HG03159 (cell line): ENCODE data around the gene ZNF277.

Source experiments
- ATAC-seq: cut with Tn5 transposase; IDR thresholded peaks from one replicate; pipeline ENCODE4 v1.9.1; 2021; ENCODE audit warnings: mild to moderate bottlenecking, moderate library complexity; ENCODE audit not compliant: unreplicated experiment

Gene ZNF277

GRCh38 chr7:112338786-112339185, 132.3 kb downstream of the ZNF277 start:
- ATAC-seq = no peak

GRCh38 chr7:112341464-112341863, 135.0 kb downstream of the ZNF277 start:
- no peak for ATAC-seq

GRCh38 chr7:112346381-112347060, 140.0 kb downstream of the ZNF277 start:
- ATAC-seq = no peak

DNA sequence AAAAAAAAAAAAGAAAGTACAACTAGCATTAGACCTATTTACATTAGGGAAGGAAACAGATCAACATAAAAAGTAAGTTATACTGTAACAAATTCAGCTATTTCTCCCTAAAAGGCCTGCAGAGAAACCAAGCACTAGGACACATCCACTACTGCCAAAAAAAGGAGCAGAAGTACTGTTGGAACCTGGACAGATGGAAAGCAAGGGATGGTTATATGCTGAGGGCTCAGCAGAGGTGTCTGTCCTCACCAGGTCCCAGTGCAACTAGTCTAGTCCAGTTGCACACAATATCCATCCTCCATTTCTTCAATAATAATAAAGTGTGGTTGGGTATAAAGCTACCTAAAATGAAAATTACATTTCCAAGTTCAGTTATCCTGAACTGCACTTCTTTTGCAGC, 140.6 kb downstream of the ZNF277 start:
- ATAC-seq = no peak

DNA sequence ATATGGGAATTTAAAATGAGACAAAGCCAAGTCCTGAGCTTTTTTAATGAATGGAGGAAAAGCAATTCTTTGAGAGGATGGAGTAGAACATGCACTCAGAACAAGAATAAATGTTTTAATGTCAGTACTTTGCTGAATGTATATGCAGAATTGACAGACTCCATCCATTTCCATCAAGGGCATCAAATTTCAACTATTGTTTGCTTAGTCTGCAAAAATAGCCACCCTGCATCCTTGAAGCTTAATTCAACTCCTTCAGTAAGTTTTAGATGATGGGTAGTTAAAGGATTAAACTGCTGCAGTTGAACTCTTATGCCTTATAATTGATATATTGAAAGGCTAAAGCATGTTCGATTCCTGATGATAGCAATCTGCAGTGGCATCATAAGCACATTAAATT, 144.1 kb downstream of the ZNF277 start:
- no peak for ATAC-seq

DNA sequence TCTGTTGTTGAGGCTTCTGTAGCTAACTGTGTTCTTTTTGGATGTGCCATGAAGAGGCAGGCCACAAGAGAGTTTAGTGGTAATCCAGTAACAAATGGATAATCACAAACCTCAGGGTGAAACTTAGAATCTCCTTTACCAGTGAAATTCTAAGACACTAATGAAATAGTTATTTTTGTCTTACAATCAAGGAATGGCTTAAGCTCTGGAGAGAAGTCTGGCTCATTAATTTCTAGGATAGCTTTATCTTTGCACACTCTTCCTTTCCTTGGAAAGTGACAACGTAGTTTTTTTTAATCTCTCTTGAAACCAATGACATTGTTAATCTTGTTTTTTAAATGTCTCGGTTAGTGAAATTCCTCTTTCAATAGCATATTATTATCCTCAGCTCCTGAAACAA, 150.1 kb downstream of the ZNF277 start:
- no peak for ATAC-seq

- no peak for ATAC-seq
These were observed 150.6 kb downstream of the ZNF277 start for GRCh38 chr7:112357136-112357535.

GRCh38 chr7:112358513-112358912, 152.0 kb downstream of the ZNF277 start:
- no peak for ATAC-seq

- no peak for ATAC-seq
These were observed 152.6 kb downstream of the ZNF277 start for GRCh38 chr7:112359086-112359485.

DNA sequence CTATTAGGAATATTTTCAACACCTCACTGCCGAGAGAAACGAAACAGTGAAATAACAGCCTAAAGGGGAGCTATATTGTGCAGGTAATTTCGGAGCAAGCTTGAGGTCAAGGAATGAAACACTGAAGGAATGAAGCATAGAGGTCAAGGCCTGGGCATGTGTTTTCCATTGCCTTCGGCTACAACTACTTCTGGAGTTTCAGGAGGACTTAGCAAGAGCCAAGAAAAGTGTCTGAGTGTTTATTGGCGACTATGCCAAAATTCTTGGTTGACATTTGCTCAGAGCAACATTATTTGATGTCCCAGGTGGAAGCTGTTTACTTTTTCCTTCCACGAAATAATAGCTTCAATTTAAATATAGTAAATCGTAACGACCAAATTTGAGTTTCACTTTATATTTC, 154.2 kb downstream of the ZNF277 start:
- ATAC-seq = no peak

- no peak for ATAC-seq
These were observed 154.7 kb downstream of the ZNF277 start for GRCh38 chr7:112361154-112361553.

GRCh38 chr7:112362053-112362650, 155.7 kb downstream of the ZNF277 start:
- ATAC-seq = no peak

- no peak for ATAC-seq
These were observed 156.2 kb downstream of the ZNF277 start for GRCh38 chr7:112362731-112363131.

- no peak for ATAC-seq
These were observed 157.9 kb downstream of the ZNF277 start for GRCh38 chr7:112364388-112364787.

DNA sequence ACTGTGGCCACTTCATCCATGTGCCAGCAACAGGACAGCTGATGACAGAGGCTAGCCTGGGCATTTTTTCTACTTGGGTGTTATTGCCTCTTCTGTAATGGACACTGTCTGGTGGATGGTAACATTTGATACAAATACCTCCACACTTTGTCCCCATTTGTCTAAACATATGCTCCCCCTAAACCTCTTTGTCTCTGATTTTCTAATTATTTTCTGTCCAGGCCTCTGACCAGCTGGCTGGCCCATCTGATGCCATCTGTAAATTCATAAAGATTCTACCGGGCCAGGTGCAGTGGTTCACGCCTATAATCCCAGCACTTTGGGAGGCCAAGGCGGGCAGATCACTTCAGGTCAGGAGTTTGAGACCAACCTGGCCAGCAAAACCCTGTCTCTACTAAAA, 159.1 kb downstream of the ZNF277 start:
- no peak for ATAC-seq

- no peak for ATAC-seq
These were observed 160.4 kb downstream of the ZNF277 start for GRCh38 chr7:112366886-112367285.

- no peak for ATAC-seq
These were observed 163.9 kb downstream of the ZNF277 start for GRCh38 chr7:112370436-112370835.

DNA sequence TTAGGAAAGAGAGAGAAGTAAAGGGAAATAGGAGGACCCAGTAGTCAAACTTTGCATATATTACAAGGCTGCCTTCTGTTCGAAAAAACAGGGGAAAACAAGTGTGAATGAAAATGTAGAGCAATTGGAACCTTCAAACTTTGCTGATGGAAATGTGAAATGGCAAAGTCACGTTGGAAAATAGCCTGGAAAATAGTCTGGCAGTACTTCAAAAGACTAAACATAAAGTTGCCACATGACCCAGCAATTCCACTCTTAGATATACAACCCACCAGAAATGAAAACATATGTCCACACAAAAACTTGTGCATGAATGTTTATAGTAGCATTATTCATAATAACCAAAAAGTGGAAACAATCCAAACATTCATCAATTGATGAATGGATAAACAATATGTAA, 165.2 kb downstream of the ZNF277 start:
- no peak for ATAC-seq

DNA sequence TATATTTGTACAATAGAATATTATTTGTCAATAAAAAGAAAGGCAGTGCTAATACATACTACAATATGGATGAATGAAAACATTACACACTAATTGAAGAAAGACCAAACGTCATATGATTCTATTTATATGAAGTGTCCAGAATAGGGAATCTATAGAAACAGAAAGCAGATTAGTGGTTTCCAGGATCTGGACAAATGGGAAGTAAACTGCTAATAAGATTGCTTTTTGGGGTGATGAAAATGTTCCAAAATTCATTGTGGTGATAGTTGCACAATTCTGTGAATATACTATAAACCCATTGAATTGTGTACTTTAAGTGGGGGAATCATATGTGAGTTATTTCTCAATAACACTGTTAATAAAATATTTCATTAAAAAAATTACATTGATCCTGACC, 165.6 kb downstream of the ZNF277 start:
- ATAC-seq = no peak

DNA sequence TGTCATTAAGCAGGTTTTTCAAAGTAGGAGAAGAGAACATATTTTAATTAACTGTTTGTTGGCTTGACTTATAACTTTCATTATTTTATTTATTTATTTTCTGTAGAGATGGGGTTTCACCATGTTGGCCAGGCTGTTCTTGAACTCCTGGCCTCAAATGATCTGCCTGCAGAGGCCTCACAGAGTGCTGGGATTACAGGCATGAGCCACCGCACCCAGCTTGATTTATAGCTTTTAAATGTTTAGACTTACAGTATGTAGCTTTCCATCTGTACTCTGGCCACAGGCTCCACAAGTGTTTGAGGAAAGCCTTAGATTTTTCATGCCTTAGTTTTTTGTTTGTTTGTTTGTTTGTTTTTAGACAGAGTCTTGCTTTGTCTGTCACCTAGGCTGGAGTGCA, 171.1 kb downstream of the ZNF277 start:
- ATAC-seq = no peak

GRCh38 chr7:112381311-112382091, 175.0 kb downstream of the ZNF277 start:
- no peak for ATAC-seq
